HepG2 (cell line): ENCODE measurements around the gene GMPPB. TPM values are rescaled to one million over a fixed set of nuclear protein-coding genes. Genes with fewer than 3 reads are reported as not detected.
A peak's percentile ranks its signal among the peaks of the same experiment; 100 is the strongest.

Source experiments
- ADNP ChIP-seq: sonication (generic); formaldehyde crosslinking; IDR thresholded peaks from 2 replicates; pipeline ENCODE4 v1.4.0; 2020; ENCODE audit warnings: missing genetic modification reagents
- CBX1 ChIP-seq: IDR thresholded peaks from one replicate; pipeline ENCODE4 v1.6.1; 2016; ENCODE audit warnings: antibody characterized with exemption, low read depth
- CHD4 ChIP-seq: fragments of 200-600 bp; sonication (generic); IDR thresholded peaks from 2 replicates; pipeline ENCODE4 v1.7.0; 2017; ENCODE audit warnings: mild to moderate bottlenecking, low read length, borderline replicate concordance
- DBP ChIP-seq: sonication (generic); formaldehyde crosslinking; IDR thresholded peaks from 2 replicates; pipeline ENCODE4 v1.4.0; 2020; ENCODE audit warnings: missing genetic modification reagents; ENCODE audit errors: not compliant biosample characterization
- EP300 ChIP-seq, 3 experiments: sonication (generic) in 1 of 3; formaldehyde crosslinking in 1 of 3; IDR thresholded peaks; 2 replicates each; pipeline versions ENCODE4 v1.5.1 to v1.6.1; 2011 to 2020; ENCODE audit warnings: low read depth in 2 of 3, low read length in 2 of 3, borderline replicate concordance in 1 of 3, improper control_type of control experiment in 1 of 3, mild to moderate bottlenecking in 1 of 3, missing genetic modification reagents in 1 of 3, moderate library complexity in 1 of 3
- FOXJ3 ChIP-seq: sonication (generic); formaldehyde crosslinking; IDR thresholded peaks from 2 replicates; pipeline ENCODE4 v1.4.0; 2020; ENCODE audit warnings: missing genetic modification reagents, mild to moderate bottlenecking, borderline replicate concordance
- FOXK2 ChIP-seq: fragments of 450-650 bp; IDR thresholded peaks from 2 replicates; pipeline ENCODE4 v1.6.1; 2016
- GATA4 ChIP-seq: sonication (generic); IDR thresholded peaks from 2 replicates; pipeline ENCODE4 v1.6.1; 2016; ENCODE audit warnings: antibody characterized with exemption, low read depth, borderline replicate concordance
- HMG20B ChIP-seq: conservative IDR thresholded peaks from 2 replicates; pipeline ENCODE4 v1.6.1; 2016; ENCODE audit warnings: missing genetic modification reagents, missing compliant biosample characterization
- MYNN ChIP-seq: sonication (generic); formaldehyde crosslinking; IDR thresholded peaks from 2 replicates; pipeline ENCODE4 v1.4.0; 2020; ENCODE audit warnings: mild to moderate bottlenecking, low read depth, missing genetic modification reagents
- NCOR1 ChIP-seq: fragments of 200-600 bp; sonication (generic); IDR thresholded peaks from 2 replicates; pipeline ENCODE4 v1.7.0; 2017; ENCODE audit warnings: antibody characterized with exemption, low read length, borderline replicate concordance
- PCBP1 ChIP-seq: fragments of 200-400 bp; formaldehyde crosslinking; IDR thresholded peaks from 2 replicates; pipeline ENCODE4 v1.6.1; 2017; ENCODE audit warnings: mild to moderate bottlenecking, low read depth, low read length, borderline replicate concordance
- TEAD3 ChIP-seq: optimal IDR thresholded peaks from 2 replicates; pipeline ENCODE3; 2016; ENCODE audit warnings: borderline replicate concordance
- ZBTB46 ChIP-seq: sonication (generic); formaldehyde crosslinking; IDR thresholded peaks from 2 replicates; pipeline ENCODE4 v1.4.0; 2020; ENCODE audit warnings: mild to moderate bottlenecking, missing genetic modification reagents, borderline replicate concordance
- ZNF17 ChIP-seq: sonication (generic); formaldehyde crosslinking; IDR thresholded peaks from 2 replicates; pipeline ENCODE4 v1.5.0; 2020; ENCODE audit warnings: mild to moderate bottlenecking, missing genetic modification reagents
- ZNF546 ChIP-seq: sonication (generic); formaldehyde crosslinking; conservative IDR thresholded peaks from 2 replicates; pipeline ENCODE4 v1.8.1; 2023; ENCODE audit warnings: mild to moderate bottlenecking, missing genetic modification reagents
- ZNF570 ChIP-seq: sonication (generic); formaldehyde crosslinking; IDR thresholded peaks from 2 replicates; pipeline ENCODE4 v1.4.0; 2020; ENCODE audit warnings: mild to moderate bottlenecking, missing genetic modification reagents, borderline replicate concordance
- ZNF607 ChIP-seq: sonication (generic); formaldehyde crosslinking; IDR thresholded peaks from 2 replicates; pipeline ENCODE4 v1.5.1; 2020; ENCODE audit warnings: missing genetic modification reagents, mild to moderate bottlenecking, borderline replicate concordance
- ZNF737 ChIP-seq: sonication (generic); formaldehyde crosslinking; IDR thresholded peaks from 2 replicates; pipeline ENCODE4 v1.5.0; 2020; ENCODE audit warnings: missing genetic modification reagents, mild to moderate bottlenecking, borderline replicate concordance
- polyA plus RNA-seq, 8 experiments: library from polyadenylated mRNA; depleted of rRNA in 3 of 8; stranded (reverse) in 7 of 8; unstranded in 1 of 8; fragments of >200 nt; fragmentation: Illumina TruSeq in 4 of 8; extraction: Trizol in 4 of 8; gene quantifications; 2 replicates each; pipeline versions ENCODE4 v1.2.1 to v1.2.3, GENCODE V29; 2011 to 2016; ENCODE audit warnings: low read depth in 4 of 8, missing spikeins in 1 of 8, mixed read lengths in 1 of 8; ENCODE audit not compliant: insufficient read depth in 1 of 8
- total RNA-seq, 5 experiments: library from RNA; depleted of rRNA; stranded (reverse); fragments of >200 nt; fragmentation: Illumina TruSeq; extraction: Trizol; gene quantifications; 2 replicates each; pipeline ENCODE4 v1.2.3, GENCODE V29; 2016; ENCODE audit warnings: low read depth in 1 of 5
- TF ChIP-seq, protein P1 (sequence below): IDR thresholded peaks from 2 replicates; pipeline ENCODE4 v1.6.1; 2016; ENCODE audit warnings: low read depth, borderline replicate concordance
- TF ChIP-seq, protein P2 (sequence below): IDR thresholded peaks from 2 replicates; pipeline ENCODE4 v1.6.1; 2016
- TF ChIP-seq, protein P3 (sequence below): sonication (generic); IDR thresholded peaks from 2 replicates; pipeline ENCODE4 v1.6.1; 2016; ENCODE audit warnings: low read depth, borderline replicate concordance
- TF ChIP-seq, protein P4 (sequence below): sonication (generic); formaldehyde crosslinking; IDR thresholded peaks from 2 replicates; pipeline ENCODE4 v1.4.0; 2020; ENCODE audit warnings: missing genetic modification reagents

The GMPPB gene
- total and polyA plus RNA-seq, 2 of the 13 experiments (the other 11 are each of a cell fraction or from before 2014, with no cell fraction given) = 6.5 to 23.1 TPM

DNA sequence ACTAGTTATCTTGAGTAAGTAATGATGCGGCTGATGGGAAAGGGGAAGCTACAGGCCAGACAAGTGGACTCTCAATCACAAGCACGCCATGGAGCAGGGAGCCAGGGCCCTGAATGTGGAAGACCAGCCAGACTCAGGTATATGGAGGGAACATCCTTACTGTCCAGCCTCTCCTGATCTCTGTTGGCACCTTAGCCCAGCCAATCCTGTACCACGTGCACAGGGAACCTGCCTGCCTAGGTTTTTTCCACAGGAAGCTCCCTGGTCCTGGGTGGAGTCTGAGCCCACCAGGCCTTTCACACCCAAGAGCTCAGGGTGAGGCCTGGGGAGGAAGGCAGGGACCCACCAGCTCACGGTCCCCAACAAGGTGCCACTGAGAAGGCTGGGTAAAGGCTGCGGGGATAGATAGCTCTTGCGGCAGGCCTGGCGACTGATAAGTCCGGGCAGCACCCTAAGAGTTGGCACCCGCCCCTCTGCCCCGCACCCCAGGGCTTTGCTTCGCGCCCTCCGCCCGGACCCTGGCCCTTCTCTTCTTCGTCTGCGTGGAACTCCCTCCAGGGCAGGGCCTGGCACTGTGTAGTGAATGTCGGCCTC, 50.5 kb downstream of the GMPPB start (continued):
- TF ChIP-seq CHD4 = no peak
- no peak for TF ChIP-seq MYNN
- TF ChIP-seq ZNF546 (CRISPR knock-in tag) = 0 out of 2 replicates have a peak, but pooled peaks have one; percentile 27
- TF ChIP-seq TEAD3 (CRISPR knock-in tag) = no peak
- no peak for TF ChIP-seq ZBTB46
- no peak for TF ChIP-seq ZNF737 (CRISPR knock-in tag)
- TF ChIP-seq, protein P1, sequence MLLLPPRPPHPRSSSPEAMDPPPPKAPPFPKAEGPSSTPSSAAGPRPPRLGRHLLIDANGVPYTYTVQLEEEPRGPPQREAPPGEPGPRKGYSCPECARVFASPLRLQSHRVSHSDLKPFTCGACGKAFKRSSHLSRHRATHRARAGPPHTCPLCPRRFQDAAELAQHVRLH (CRISPR knock-in tag) = no peak
- TF ChIP-seq FOXK2 = no peak
- TF ChIP-seq ZNF17 = no peak
- TF ChIP-seq, protein P2, sequence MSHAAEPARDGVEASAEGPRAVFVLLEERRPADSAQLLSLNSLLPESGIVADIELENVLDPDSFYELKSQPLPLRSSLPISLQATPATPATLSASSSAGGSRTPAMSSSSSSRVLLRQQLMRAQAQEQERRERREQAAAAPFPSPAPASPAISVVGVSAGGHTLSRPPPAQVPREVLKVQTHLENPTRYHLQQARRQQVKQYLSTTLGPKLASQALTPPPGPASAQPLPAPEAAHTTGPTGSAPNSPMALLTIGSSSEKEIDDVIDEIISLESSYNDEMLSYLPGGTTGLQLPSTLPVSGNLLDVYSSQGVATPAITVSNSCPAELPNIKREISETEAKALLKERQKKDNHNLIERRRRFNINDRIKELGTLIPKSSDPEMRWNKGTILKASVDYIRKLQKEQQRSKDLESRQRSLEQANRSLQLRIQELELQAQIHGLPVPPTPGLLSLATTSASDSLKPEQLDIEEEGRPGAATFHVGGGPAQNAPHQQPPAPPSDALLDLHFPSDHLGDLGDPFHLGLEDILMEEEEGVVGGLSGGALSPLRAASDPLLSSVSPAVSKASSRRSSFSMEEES (CRISPR knock-in tag) = no peak; the same call in 1 of the 2 replicates
- peak; percentile 64 for TF ChIP-seq DBP (CRISPR knock-in tag)
- TF ChIP-seq, protein P3, sequence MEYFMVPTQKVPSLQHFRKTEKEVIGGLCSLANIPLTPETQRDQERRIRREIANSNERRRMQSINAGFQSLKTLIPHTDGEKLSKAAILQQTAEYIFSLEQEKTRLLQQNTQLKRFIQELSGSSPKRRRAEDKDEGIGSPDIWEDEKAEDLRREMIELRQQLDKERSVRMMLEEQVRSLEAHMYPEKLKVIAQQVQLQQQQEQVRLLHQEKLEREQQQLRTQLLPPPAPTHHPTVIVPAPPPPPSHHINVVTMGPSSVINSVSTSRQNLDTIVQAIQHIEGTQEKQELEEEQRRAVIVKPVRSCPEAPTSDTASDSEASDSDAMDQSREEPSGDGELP = no peak
- TF ChIP-seq ZNF570 (CRISPR knock-in tag) = no peak
- TF ChIP-seq CBX1 = no peak
- TF ChIP-seq GATA4 = 0 out of 2 replicates have a peak, but pooled peaks have one; percentile 6
- no peak for TF ChIP-seq EP300 (IDR thresholded peaks at IDR 0.05; ENCODE audit: low read depth in 2 of 2, low read length in 2 of 2)
- TF ChIP-seq EP300 (CRISPR knock-in tag; IDR thresholded peaks at IDR 0.05; ENCODE audit: borderline replicate concordance) = no peak
- no peak for TF ChIP-seq ADNP (CRISPR knock-in tag)
- TF ChIP-seq NCOR1 = no peak
- no peak for TF ChIP-seq HMG20B (CRISPR knock-in tag)
- 0 out of 2 replicates have a peak, but pooled peaks have one; percentile 17 for TF ChIP-seq PCBP1
- TF ChIP-seq, protein P4, sequence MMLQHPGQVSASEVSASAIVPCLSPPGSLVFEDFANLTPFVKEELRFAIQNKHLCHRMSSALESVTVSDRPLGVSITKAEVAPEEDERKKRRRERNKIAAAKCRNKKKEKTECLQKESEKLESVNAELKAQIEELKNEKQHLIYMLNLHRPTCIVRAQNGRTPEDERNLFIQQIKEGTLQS = no peak
- TF ChIP-seq FOXJ3 = no peak
- no peak; the same call in 1 of the 2 replicates for TF ChIP-seq ZNF607 (CRISPR knock-in tag)
